Keratinocyte (primary cell): ENCODE measurements around the gene SDK1. TPM values are rescaled to one million over a fixed set of nuclear protein-coding genes. Genes with fewer than 3 reads are reported as not detected.

Source experiments
- DNase-seq: peaks from one replicate; pipeline ENCODE4 v3.0.0-alpha.2; 2011; ENCODE audit warnings: low read depth, missing footprints, low spot score
- FAIRE-seq: peaks from 2 replicates; lab custom pipeline; 2011; peaks lifted over from hg19 to GRCh38; lab: Jason Lieb, UNC
- H2AFZ ChIP-seq: 2 replicates; pipeline ENCODE4 v1.6.0; 2012; ENCODE audit warnings: low read length, control low read depth, inconsistent platforms; ENCODE audit not compliant: control insufficient read depth
- H3K27ac ChIP-seq: 2 replicates; pipeline ENCODE4 v1.5.1; 2011; ENCODE audit warnings: low read length; ENCODE audit not compliant: control insufficient read depth, insufficient read depth
- H3K27me3 ChIP-seq: 3 replicates; pipeline ENCODE4 v1.6.0; 2011; ENCODE audit warnings: low read length; ENCODE audit not compliant: control insufficient read depth, insufficient read depth; ENCODE audit errors: extremely low read depth
- H3K36me3 ChIP-seq, 2 experiments: 2 replicates in 1 of 2; 3 replicates in 1 of 2; pipeline ENCODE4 v1.5.1; 2011; ENCODE audit warnings: low read length in 2 of 2, mild to moderate bottlenecking in 1 of 2; ENCODE audit not compliant: control insufficient read depth in 2 of 2, insufficient read depth in 2 of 2; ENCODE audit errors: extremely low read depth in 1 of 2
- H3K4me1 ChIP-seq: 3 replicates; pipeline ENCODE4 v1.5.1; 2011; ENCODE audit warnings: low read length; ENCODE audit not compliant: control insufficient read depth, insufficient read depth; ENCODE audit errors: extremely low read depth
- H3K4me2 ChIP-seq: 3 replicates; pipeline ENCODE4 v1.6.0; 2011; ENCODE audit warnings: low read depth, low read length; ENCODE audit not compliant: control insufficient read depth, insufficient read depth; ENCODE audit errors: extremely low read depth
- H3K4me3 ChIP-seq, 3 experiments: fragments of 200-600 bp in 1 of 3; sonication (generic) in 1 of 3; 2 replicates in 2 of 3; 3 replicates in 1 of 3; pipeline ENCODE4 v1.5.1; 2011 to 2016; ENCODE audit warnings: low read length in 3 of 3, mild to moderate bottlenecking in 3 of 3, control low read depth in 2 of 3, inconsistent platforms in 1 of 3, low read depth in 1 of 3, mixed read lengths in 1 of 3, mixed run types in 1 of 3, moderate library complexity in 1 of 3; ENCODE audit not compliant: control insufficient read depth in 2 of 3, insufficient read depth in 2 of 3; ENCODE audit errors: extremely low read depth in 1 of 3
- H3K79me2 ChIP-seq: 2 replicates; pipeline ENCODE4 v1.6.0; 2012; ENCODE audit warnings: low read length; ENCODE audit not compliant: control insufficient read depth, insufficient read depth
- H3K9ac ChIP-seq: 3 replicates; pipeline ENCODE4 v1.6.0; 2011; ENCODE audit warnings: low read length; ENCODE audit not compliant: control insufficient read depth, insufficient read depth; ENCODE audit errors: extremely low read depth
- H3K9me1 ChIP-seq: 3 replicates; pipeline ENCODE4 v1.6.0; 2011; ENCODE audit warnings: low read length; ENCODE audit not compliant: control insufficient read depth, insufficient read depth; ENCODE audit errors: extremely low read depth
- H3K9me3 ChIP-seq: 2 replicates; pipeline ENCODE4 v1.5.1; 2012; ENCODE audit warnings: low read depth, low read length; ENCODE audit not compliant: control insufficient read depth
- H4K20me1 ChIP-seq: 3 replicates; pipeline ENCODE4 v1.6.0; 2011; ENCODE audit warnings: low read length; ENCODE audit not compliant: control insufficient read depth, insufficient read depth; ENCODE audit errors: extremely low read depth
- CTCF ChIP-seq, 3 experiments: IDR thresholded peaks in 1 of 3; conservative IDR thresholded peaks in 1 of 3; optimal IDR thresholded peaks in 1 of 3; 2 replicates in 2 of 3; 3 replicates in 1 of 3; pipeline versions ENCODE3 to v1.5.1; 2011; ENCODE audit warnings: low read length in 3 of 3, mild to moderate bottlenecking in 3 of 3, moderate library complexity in 2 of 3, control low read depth in 1 of 3, inconsistent platforms in 1 of 3; ENCODE audit not compliant: insufficient read depth in 2 of 3; ENCODE audit errors: extremely low read depth in 1 of 3
- EZH2 ChIP-seq: IDR thresholded peaks from one replicate; pipeline ENCODE4 v1.6.1; 2012; ENCODE audit warnings: inconsistent platforms, mild to moderate bottlenecking, low read length, moderate library complexity
- dilution Hi-C: fragments of 300-500 bp; cut with MboI; formaldehyde crosslinking; loops from one replicate; pipeline ENCODE4 v1.7.0; 2020; ENCODE audit warnings: low sequenced_read_pairs; ENCODE audit not compliant: extremely low pct_ligation_motif_present
- polyA plus RNA-seq, 5 experiments: library from polyadenylated mRNA; depleted of rRNA in 3 of 5; stranded (reverse) in 3 of 5; stranded (forward) in 1 of 5; unstranded in 1 of 5; fragments of >200 nt; gene quantifications; 1 replicate in 1 of 5; 2 replicates in 3 of 5; 3 replicates in 1 of 5; pipeline versions ENCODE4 v1.2.1 to v1.2.3, GENCODE V29; 2011 to 2012; ENCODE audit warnings: missing spikeins in 2 of 5, low read depth in 1 of 5, low replicate concordance in 1 of 5

SDK1 gene
- polyA plus RNA-seq, 1 donor (not counting 4 experiments of a cell fraction or from before 2014, with no cell fraction given), result 0.66 TPM

GRCh38 chr7:4249241-4249640 is 948.2 kb downstream of the SDK1 start:
- Histone ChIP-seq H3K4me2 (no peak overlapping the region), H3K9ac (no peak overlapping the region), H3K27me3 (no peaks in the 10 kb centered on the region), H4K20me1 (no peaks in the 10 kb centered on the region), H3K9me1 (no peaks in the 10 kb centered on the region), H3K9me3 (no peaks in the 10 kb centered on the region), H3K4me1 (no peaks in the 10 kb centered on the region), H3K36me3 (no peaks in the 10 kb centered on the region), H3K27ac (no peak overlapping the region), H3K79me2 (no peaks in the 10 kb centered on the region), H2AFZ (no peak overlapping the region), H3K4me3 (no peak overlapping the region)
- FAIRE-seq (no peak), DNase-seq (no peak)
- TF ChIP-seq CTCF (optimal IDR thresholded peaks at IDR 0.05 in 1 of 3, IDR thresholded peaks at IDR 0.05 in 1 of 3, conservative IDR thresholded peaks at IDR 0.05 in 1 of 3; ENCODE audit: extremely low read depth in 1 of 3, insufficient read depth in 2 of 3, low read length in 3 of 3) (no peak), EZH2 (no peak)
- dilution Hi-C loops, result no loop called here

GRCh38 chr7:4255336-4255735 is 954.3 kb downstream of the SDK1 start:
- no peaks in the 10 kb centered on the region for H3K9me3 ChIP-seq
- DNase-seq (no peak), FAIRE-seq (no peak)
- H3K4me1 ChIP-seq, result no peaks in the 10 kb centered on the region
- no peaks in the 10 kb centered on the region for H3K36me3 ChIP-seq
- no peaks in the 10 kb centered on the region for H4K20me1 ChIP-seq
- no peaks in the 10 kb centered on the region for H3K79me2 ChIP-seq
- no peak overlapping the region for H3K27ac ChIP-seq
- no peak overlapping the region for H3K9ac ChIP-seq
- TF ChIP-seq EZH2 (no peak), CTCF (optimal IDR thresholded peaks at IDR 0.05 in 1 of 3, IDR thresholded peaks at IDR 0.05 in 1 of 3, conservative IDR thresholded peaks at IDR 0.05 in 1 of 3; ENCODE audit: extremely low read depth in 1 of 3, insufficient read depth in 2 of 3, low read length in 3 of 3) (no peak)
- dilution Hi-C loops, result no loop called here
- H3K4me2 ChIP-seq, result no peak overlapping the region
- H3K9me1 ChIP-seq, result no peaks in the 10 kb centered on the region
- no peak overlapping the region for H2AFZ ChIP-seq
- H3K27me3 ChIP-seq, result no peaks in the 10 kb centered on the region
- H3K4me3 ChIP-seq, result no peak overlapping the region
